C4-2B (cell line): ENCODE data around the gene WASHC4.

Experiments
- CTCF ChIP-seq: fragments of 450-650 bp; conservative IDR thresholded peaks from 2 replicates; pipeline ENCODE4 v1.5.1; 2017; ENCODE audit warnings: mild to moderate bottlenecking
- ZFX ChIP-seq: fragments of 450-650 bp; IDR thresholded peaks from 2 replicates; pipeline ENCODE4 v1.6.1; 2017

GRCh38 chr12:105113094-105113493, 5.6 kb downstream of the WASHC4 start:
- TF ChIP-seq CTCF (no peak), ZFX (no peak)
